Activated naive CD4-positive, alpha-beta T cell treated with anti-CD3 and anti-CD28 coated beads, Interleukin-2, amount 10 ng/mL, durations not matched to agents 7 days and 5 days (primary cell): Measurements from ENCODE around the gene NSD2.
A peak's percentile ranks its signal among the peaks of the same experiment; 100 is the strongest.
"Not testable (repeated sequence)": the region's sequence is repeated elsewhere in the genome, so short reads cannot be mapped to it uniquely, and the experiment has no call there.

Experiments used
- CTCF ChIA-PET: fragments of 350-600 bp; sonication (Branson Sonifier 250); formaldehyde crosslinking; loops from one replicate; lab custom pipeline; 2021; ENCODE audit warnings: antibody characterized with exemption; lab: Charles Lee
- DNase-seq: peaks from one replicate; pipeline ENCODE4 v3.0.0-alpha.2; 2020
- H3K27ac Mint-ChIP-seq: one replicate; pipeline ENCODE4 v1.8.0; 2021; ENCODE audit warnings: mild to moderate bottlenecking, moderate library complexity, mixed read lengths
- H3K27me3 Mint-ChIP-seq: one replicate; pipeline ENCODE4 v1.8.0; 2021; ENCODE audit warnings: mild to moderate bottlenecking, mixed read lengths
- H3K36me3 Mint-ChIP-seq: one replicate; pipeline ENCODE4 v1.8.0; 2021; ENCODE audit warnings: mixed read lengths
- H3K4me1 Mint-ChIP-seq: one replicate; pipeline ENCODE4 v1.8.0; 2021; ENCODE audit warnings: mixed read lengths
- H3K4me3 Mint-ChIP-seq: one replicate; pipeline ENCODE4 v1.8.0; 2021; ENCODE audit warnings: mild to moderate bottlenecking, moderate library complexity, mixed read lengths
- H3K9me3 Mint-ChIP-seq: one replicate; pipeline ENCODE4 v1.8.0; 2021; ENCODE audit warnings: mixed read lengths

Gene NSD2

GRCh38 chr4:1834047-1834775 lies 37.0 kb upstream of the NSD2 start:
- H3K27me3 Mint-ChIP-seq = no peaks in the 10 kb centered on the region
- peaks cover 43% of the 10 kb centered on the region for H3K36me3 Mint-ChIP-seq
- no peak overlapping the region for H3K4me3 Mint-ChIP-seq
- DNase-seq = no peak
- no peaks in the 10 kb centered on the region for H3K9me3 Mint-ChIP-seq
- H3K27ac Mint-ChIP-seq = peak overlapping the region; percentile 75
- H3K4me1 Mint-ChIP-seq = peaks cover 3% of the 10 kb centered on the region
- CTCF ChIA-PET = no interaction called here

- CTCF ChIA-PET, DNase-seq, H3K27ac Mint-ChIP-seq, H3K9me3 Mint-ChIP-seq, H3K27me3 Mint-ChIP-seq, H3K4me3 Mint-ChIP-seq, H3K4me1 Mint-ChIP-seq: not testable (repeated sequence)
- H3K36me3 Mint-ChIP-seq = peaks cover 38% of the 10 kb centered on the region
Observed at GRCh38 chr4:1835836-1836235, 35.4 kb upstream of the NSD2 start.

DNA sequence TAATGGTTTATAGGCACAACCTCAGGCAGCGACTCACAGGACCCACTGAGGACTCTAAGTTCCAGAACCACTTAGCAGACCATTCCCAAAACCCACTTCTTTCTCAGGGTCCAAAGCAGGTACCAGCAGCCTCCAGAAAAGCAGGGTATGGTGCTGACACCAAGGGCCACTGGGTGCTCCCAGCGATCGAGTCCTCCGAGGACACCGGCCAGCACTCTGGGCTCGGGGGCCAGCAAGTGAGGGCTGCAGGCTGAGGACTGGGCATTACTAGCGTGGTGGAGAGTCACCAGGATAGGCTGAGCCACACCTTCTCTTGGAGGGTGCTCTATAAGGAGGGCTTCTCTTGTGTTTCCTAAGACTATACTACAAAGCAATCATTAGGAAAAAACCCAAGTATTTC lies 34.5 kb upstream of the NSD2 start:
- Mint-ChIP-seq H3K9me3 (no peaks in the 10 kb centered on the region), H3K27me3 (no peaks in the 10 kb centered on the region), H3K36me3 (peaks cover 34% of the 10 kb centered on the region), H3K27ac (no peak overlapping the region), H3K4me1 (peaks cover 5% of the 10 kb centered on the region), H3K4me3 (no peak overlapping the region)
- CTCF ChIA-PET = no interaction called here
- no peak for DNase-seq

- peaks cover 5% of the 10 kb centered on the region for H3K4me1 Mint-ChIP-seq
- peaks cover 33% of the 10 kb centered on the region for H3K36me3 Mint-ChIP-seq
- no peaks in the 10 kb centered on the region for H3K9me3 Mint-ChIP-seq
- CTCF ChIA-PET = no interaction called here
- no peak overlapping the region for H3K4me3 Mint-ChIP-seq
- no peak overlapping the region for H3K27ac Mint-ChIP-seq
- no peaks in the 10 kb centered on the region for H3K27me3 Mint-ChIP-seq
- DNase-seq = no peak
Observed at GRCh38 chr4:1837069-1837468, 34.1 kb upstream of the NSD2 start.

- no peak overlapping the region for H3K27ac Mint-ChIP-seq
- no peaks in the 10 kb centered on the region for H3K9me3 Mint-ChIP-seq
- no peak overlapping the region for H3K4me3 Mint-ChIP-seq
- CTCF ChIA-PET = no interaction called here
- no peak for DNase-seq
- peaks cover 30% of the 10 kb centered on the region for H3K36me3 Mint-ChIP-seq
- H3K4me1 Mint-ChIP-seq = peaks cover 8% of the 10 kb centered on the region
- no peaks in the 10 kb centered on the region for H3K27me3 Mint-ChIP-seq
Observed at GRCh38 chr4:1839282-1839681, 31.9 kb upstream of the NSD2 start.

- Mint-ChIP-seq H3K27me3 (no peaks in the 10 kb centered on the region), H3K27ac (no peak overlapping the region), H3K36me3 (peaks cover 21% of the 10 kb centered on the region), H3K9me3 (no peaks in the 10 kb centered on the region), H3K4me3 (no peak overlapping the region), H3K4me1 (peaks cover 8% of the 10 kb centered on the region)
- CTCF ChIA-PET = no interaction called here
- DNase-seq = no peak
Observed at GRCh38 chr4:1841201-1841886, 29.8 kb upstream of the NSD2 start.

DNA sequence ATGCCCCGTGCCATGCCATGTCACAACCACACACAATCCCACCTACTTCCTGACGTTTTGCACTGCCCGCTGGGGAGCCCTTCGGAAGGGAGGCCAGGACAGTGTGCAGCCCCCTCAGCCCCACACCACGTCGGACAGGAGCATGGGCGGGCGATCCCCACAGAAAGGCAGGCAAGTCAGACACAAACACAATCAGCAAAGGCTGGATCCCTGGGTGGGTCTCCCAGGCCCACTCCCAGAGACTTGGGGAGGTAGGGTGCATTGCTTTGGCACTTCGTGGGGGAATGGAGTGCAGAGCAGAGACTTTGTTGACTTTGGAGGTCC lies 29.3 kb upstream of the NSD2 start:
- Mint-ChIP-seq H3K27ac (no peak overlapping the region), H3K4me1 (peaks cover 8% of the 10 kb centered on the region), H3K4me3 (no peak overlapping the region), H3K9me3 (no peaks in the 10 kb centered on the region), H3K36me3 (peaks cover 25% of the 10 kb centered on the region), H3K27me3 (no peaks in the 10 kb centered on the region)
- DNase-seq = no peak
- CTCF ChIA-PET = no interaction called here

DNA sequence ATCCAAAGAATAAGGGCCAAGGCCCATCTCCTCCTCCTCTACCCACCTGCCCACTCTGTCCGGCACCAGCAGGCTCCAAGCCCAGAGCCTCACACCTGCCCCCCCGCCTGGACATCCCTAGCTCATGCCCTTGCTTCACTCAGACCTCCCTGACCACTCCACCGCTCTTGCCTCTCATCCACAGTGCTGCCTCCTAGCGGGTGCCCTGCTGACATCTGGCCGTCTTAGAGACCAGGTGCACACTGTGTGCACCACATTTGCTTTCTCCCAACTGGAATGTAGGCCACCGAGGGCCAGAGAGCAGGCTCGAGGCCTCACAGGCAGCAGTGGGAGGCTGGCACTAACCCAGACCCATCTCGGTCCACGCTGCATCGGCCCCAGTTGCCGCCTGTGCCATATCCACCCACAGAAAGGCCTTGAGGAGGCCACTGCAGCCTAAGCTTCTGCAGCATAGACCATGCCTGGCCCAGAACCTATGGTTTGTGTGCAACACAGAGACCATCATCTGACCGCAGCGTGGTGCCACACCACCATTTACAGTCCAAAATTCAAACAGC lies 28.8 kb upstream of the NSD2 start:
- Mint-ChIP-seq H3K4me1 (peaks cover 8% of the 10 kb centered on the region), H3K27me3 (no peaks in the 10 kb centered on the region), H3K36me3 (peaks cover 29% of the 10 kb centered on the region)

GRCh38 chr4:1842993-1843448 lies 28.2 kb upstream of the NSD2 start:
- no peak overlapping the region for H3K4me3 Mint-ChIP-seq
- H3K36me3 Mint-ChIP-seq = peaks cover 29% of the 10 kb centered on the region
- peak overlapping the region; percentile 76 for H3K27ac Mint-ChIP-seq
- CTCF ChIA-PET = no interaction called here
- no peaks in the 10 kb centered on the region for H3K9me3 Mint-ChIP-seq
- DNase-seq = no peak
- no peaks in the 10 kb centered on the region for H3K27me3 Mint-ChIP-seq
- H3K4me1 Mint-ChIP-seq = peaks cover 8% of the 10 kb centered on the region

More for the DNA sequence above, 28.8 kb upstream of the NSD2 start:
- DNase-seq = no peak
- H3K27ac Mint-ChIP-seq = no peak overlapping the region
- H3K4me3 Mint-ChIP-seq = no peak overlapping the region
- CTCF ChIA-PET = no interaction called here
- no peaks in the 10 kb centered on the region for H3K9me3 Mint-ChIP-seq

- Mint-ChIP-seq H3K36me3 (peaks cover 27% of the 10 kb centered on the region), H3K4me1 (peaks cover 8% of the 10 kb centered on the region), H3K27ac (no peak overlapping the region), H3K27me3 (no peaks in the 10 kb centered on the region), H3K4me3 (no peak overlapping the region), H3K9me3 (no peaks in the 10 kb centered on the region)
- DNase-seq = no peak
- CTCF ChIA-PET = no interaction called here
Observed at GRCh38 chr4:1843852-1844251, 27.3 kb upstream of the NSD2 start.

DNA sequence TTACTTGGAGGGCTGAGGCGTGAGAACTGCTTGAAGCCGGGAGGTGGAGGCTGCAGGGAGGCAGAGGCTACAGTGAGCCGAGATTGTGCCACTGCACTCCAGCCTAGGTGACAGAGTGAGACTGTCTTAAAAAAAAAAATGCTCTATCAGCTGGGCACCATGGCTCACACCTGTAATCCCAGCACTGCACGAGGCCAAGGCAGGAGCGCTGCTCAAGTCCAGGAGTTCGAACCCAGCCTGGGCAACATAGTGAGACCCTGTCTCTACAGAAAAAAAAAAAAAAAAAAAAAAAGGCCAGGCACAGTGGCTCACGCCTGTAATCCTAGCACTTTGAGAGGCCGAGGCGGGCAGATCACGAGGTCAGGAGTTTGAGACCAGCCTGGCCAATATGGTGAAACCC lies 26.6 kb upstream of the NSD2 start:
- H3K9me3 Mint-ChIP-seq, H3K4me3 Mint-ChIP-seq, CTCF ChIA-PET, H3K27me3 Mint-ChIP-seq, H3K27ac Mint-ChIP-seq, H3K4me1 Mint-ChIP-seq, DNase-seq: not testable (repeated sequence)
- H3K36me3 Mint-ChIP-seq = peaks cover 22% of the 10 kb centered on the region

- CTCF ChIA-PET = no interaction called here
Observed at GRCh38 chr4:1846580-1846979, 24.6 kb upstream of the NSD2 start.

GRCh38 chr4:1850276-1850675 lies 20.9 kb upstream of the NSD2 start:
- CTCF ChIA-PET = interaction anchor here (1.2 kb wide), 1 partner anchor 49 kb away, joined by 4 read pairs; no protein-coding TSS in a partner anchor
- DNase-seq = no peak
- Mint-ChIP-seq H3K4me1 (peaks cover 42% of the 10 kb centered on the region), H3K4me3 (no peak overlapping the region), H3K9me3 (no peaks in the 10 kb centered on the region), H3K36me3 (peaks cover 15% of the 10 kb centered on the region), H3K27me3 (no peaks in the 10 kb centered on the region), H3K27ac (no peak overlapping the region)

More at GRCh38 chr4:1846580-1846979, 24.6 kb upstream of the NSD2 start:
- no peaks in the 10 kb centered on the region for H3K9me3 Mint-ChIP-seq
- no peak overlapping the region for H3K4me3 Mint-ChIP-seq
- H3K27ac Mint-ChIP-seq = no peak overlapping the region
- H3K27me3 Mint-ChIP-seq = no peaks in the 10 kb centered on the region
- DNase-seq = no peak
- peaks cover 14% of the 10 kb centered on the region for H3K36me3 Mint-ChIP-seq
- peaks cover 14% of the 10 kb centered on the region for H3K4me1 Mint-ChIP-seq

- Mint-ChIP-seq H3K9me3 (no peaks in the 10 kb centered on the region), H3K4me3 (no peak overlapping the region), H3K27ac (no peak overlapping the region), H3K27me3 (no peaks in the 10 kb centered on the region), H3K4me1 (peaks cover 42% of the 10 kb centered on the region), H3K36me3 (peaks cover 15% of the 10 kb centered on the region)
- CTCF ChIA-PET = interaction anchor here (0.8 to 1.0 kb wide), 2 partner anchors 43 to 48 kb away, joined by 3 read pairs; no protein-coding TSS in a partner anchor
- DNase-seq = no peak
Observed at GRCh38 chr4:1851160-1851559, 20.0 kb upstream of the NSD2 start.
